Jurkat, Clone E6-1 (cell line): ENCODE data around the gene TENM4. TPM values are rescaled to one million over a fixed set of nuclear protein-coding genes. Genes with fewer than 3 reads are reported as not detected.

Experiments used
- DNase-seq: peaks from one replicate; pipeline ENCODE4 v3.0.0-alpha.2; 2011; ENCODE audit warnings: low read depth, low spot score
- H3K4me3 ChIP-seq: 2 replicates; pipeline ENCODE4 v1.5.1; 2011; ENCODE audit warnings: mild to moderate bottlenecking, low read length, control low read depth, moderate library complexity
- polyA plus RNA-seq: library from polyadenylated mRNA; unstranded; fragments of >200 nt; gene quantifications from one replicate; pipeline ENCODE4 v1.2.1, GENCODE V29; 2012; ENCODE audit warnings: missing spikeins; ENCODE audit not compliant: insufficient read length, insufficient read depth

The TENM4 gene
- polyA plus RNA-seq, result not detected

DNA sequence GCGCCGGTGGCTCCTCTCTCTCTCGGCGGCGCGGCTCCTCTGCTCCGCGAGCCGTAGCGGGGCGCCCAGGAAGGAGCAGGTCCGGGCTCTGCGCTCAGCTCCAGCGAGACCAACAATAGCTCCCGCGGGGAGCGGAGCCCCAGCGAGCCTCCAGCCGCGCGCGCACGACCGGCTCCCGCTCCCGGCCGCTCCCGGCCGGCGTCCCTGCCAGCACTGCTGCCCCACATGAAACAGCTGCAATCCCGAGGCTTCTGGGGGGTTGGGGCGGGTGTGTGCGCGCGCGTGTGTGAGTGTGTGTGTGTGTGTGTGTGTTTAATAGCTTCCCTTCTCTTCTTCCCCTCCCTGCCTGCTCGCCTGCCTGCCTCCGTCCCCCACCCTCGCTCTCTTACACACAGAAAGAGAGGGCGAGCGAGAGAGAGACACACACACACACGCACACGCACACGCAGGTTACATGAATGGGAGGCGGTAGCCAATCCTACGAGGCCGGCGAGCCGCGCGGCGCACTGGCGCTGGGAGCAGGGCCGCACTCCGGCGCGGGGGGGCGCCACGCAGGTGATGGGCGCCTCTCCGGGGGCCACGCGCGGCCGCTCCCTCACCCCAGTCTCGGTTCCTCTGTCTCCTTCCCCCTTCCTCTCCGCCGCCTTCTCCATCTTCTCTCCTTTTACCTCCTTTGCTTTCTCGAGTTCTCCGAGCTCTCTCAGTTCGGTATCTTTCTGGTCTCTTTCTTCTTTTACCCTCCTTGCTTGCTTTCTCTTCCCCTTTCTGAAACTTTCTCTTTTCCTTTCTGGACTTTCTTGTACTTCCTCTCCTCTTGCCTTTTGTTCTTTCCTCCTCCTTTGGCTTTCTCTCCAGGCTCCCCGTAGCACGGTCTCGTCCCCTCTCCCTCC is at the start of gene TENM4:
TENM4 (minus strand) TSS at position 460 of the 890 bp plus-strand sequence. CDS start 371,086 bp downstream, outside the sequence.
- no peak within 1 kb of the TSS for H3K4me3 ChIP-seq
- DNase-seq, result no peak

- no peak overlapping the region for H3K4me3 ChIP-seq
- no peak for DNase-seq
Measured at GRCh38 chr11:79488286-79488685, 47.5 kb upstream of the TENM4 start.

GRCh38 chr11:79487412-79487811 is 46.6 kb upstream of the TENM4 start:
- H3K4me3 ChIP-seq, result no peak overlapping the region

GRCh38 chr11:79486242-79486984 is 45.6 kb upstream of the TENM4 start:
- DNase-seq, result peak; percentile 11
- no peak overlapping the region for H3K4me3 ChIP-seq

More at GRCh38 chr11:79487412-79487811, 46.6 kb upstream of the TENM4 start:
- no peak for DNase-seq

DNA sequence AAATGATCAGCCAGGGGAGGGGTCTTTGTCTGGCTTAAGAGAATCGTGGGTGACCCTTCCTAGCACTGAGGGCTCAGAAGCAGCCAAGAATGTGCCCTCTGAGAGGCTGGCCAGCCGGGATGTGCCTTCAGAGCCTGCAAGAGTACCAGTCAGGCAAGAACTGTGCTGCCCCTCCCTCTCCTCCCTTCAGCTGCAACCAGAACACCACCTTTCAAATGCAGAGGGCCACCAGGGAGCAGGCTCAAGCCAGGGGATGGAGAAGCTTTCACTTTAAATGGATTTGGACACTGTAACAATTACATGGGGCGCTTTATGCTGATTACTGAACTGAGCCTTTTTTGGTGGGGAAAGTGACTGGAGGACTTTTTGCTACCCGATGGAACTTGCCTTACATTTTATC is 44.9 kb upstream of the TENM4 start:
- no peak for DNase-seq
- no peak overlapping the region for H3K4me3 ChIP-seq

DNA sequence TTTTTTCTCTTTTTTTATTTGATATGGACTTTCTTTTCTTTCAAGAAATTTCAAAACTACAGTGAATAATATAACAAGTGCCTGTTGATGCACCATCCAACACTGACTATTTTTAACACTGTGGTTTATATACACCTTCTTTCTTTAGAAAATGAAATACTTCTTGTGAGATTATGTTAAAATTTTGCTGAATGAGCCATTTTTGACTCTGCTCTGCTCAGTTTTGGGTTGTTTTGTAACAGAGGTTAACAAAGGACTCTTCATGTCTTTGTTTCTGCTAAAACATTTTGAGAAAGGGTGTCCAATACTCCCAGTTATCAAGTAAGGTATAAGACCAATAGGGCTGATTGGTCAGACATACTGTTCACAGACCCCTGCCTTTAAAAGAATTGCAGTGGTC is 44.0 kb upstream of the TENM4 start:
- H3K4me3 ChIP-seq, result no peak overlapping the region
- no peak for DNase-seq

DNA sequence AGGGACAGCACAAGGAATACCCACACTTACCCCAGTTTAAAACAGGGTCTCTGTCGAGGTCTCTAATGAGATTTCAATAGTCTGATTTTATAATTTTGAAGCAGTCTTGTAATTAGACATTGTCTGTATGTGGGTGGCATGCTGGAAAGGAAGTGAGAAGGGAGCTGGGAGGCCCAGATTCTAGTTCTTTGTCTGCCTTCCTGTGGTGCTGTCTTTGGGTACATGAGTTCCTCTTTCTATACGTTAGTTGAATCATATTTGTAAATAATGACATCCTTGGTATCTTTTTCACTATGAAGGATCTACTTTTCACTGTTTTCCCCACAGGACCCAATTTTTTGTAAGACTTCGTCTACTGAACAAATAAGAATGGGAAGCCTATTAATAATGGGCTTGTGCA is 42.0 kb upstream of the TENM4 start:
- no peak for DNase-seq
- H3K4me3 ChIP-seq, result no peak overlapping the region

- no peak for DNase-seq
- H3K4me3 ChIP-seq, result no peak overlapping the region
Measured at GRCh38 chr11:79481795-79482194, 41.0 kb upstream of the TENM4 start.

GRCh38 chr11:79480864-79481263 is 40.0 kb upstream of the TENM4 start:
- no peak overlapping the region for H3K4me3 ChIP-seq
- no peak for DNase-seq

- no peak for DNase-seq
- H3K4me3 ChIP-seq, result no peak overlapping the region
Measured at GRCh38 chr11:79472819-79473529, 32.1 kb upstream of the TENM4 start.

- H3K4me3 ChIP-seq, result no peak overlapping the region
- no peak for DNase-seq
Measured at GRCh38 chr11:79471071-79471844, 30.4 kb upstream of the TENM4 start.

GRCh38 chr11:79470161-79470560 is 29.3 kb upstream of the TENM4 start:
- DNase-seq, result no peak
- no peak overlapping the region for H3K4me3 ChIP-seq

- DNase-seq, result no peak
- no peak overlapping the region for H3K4me3 ChIP-seq
Measured at GRCh38 chr11:79467761-79468160, 26.9 kb upstream of the TENM4 start.

DNA sequence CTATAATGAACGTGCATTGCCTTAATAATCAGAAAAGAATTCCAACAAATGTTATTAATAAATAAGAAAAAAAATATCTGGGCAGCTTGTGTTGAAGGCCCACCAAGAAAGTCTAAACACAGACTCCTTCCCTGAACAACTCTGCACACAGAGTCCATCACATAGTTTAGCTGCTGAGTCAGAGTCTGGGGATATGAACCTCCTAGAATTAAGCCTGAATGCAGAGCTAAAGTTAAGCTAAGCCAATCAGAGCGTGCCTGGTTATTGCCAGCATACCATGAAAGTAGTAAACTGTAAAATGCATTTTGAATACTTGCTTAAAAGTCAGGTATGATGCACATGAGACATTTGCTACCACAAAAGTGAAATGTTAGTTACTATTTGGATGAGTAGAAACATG is 25.6 kb upstream of the TENM4 start:
- no peak for DNase-seq
- no peak overlapping the region for H3K4me3 ChIP-seq

- no peak for DNase-seq
- no peak overlapping the region for H3K4me3 ChIP-seq
Measured at GRCh38 chr11:79465160-79465559, 24.3 kb upstream of the TENM4 start.

DNA sequence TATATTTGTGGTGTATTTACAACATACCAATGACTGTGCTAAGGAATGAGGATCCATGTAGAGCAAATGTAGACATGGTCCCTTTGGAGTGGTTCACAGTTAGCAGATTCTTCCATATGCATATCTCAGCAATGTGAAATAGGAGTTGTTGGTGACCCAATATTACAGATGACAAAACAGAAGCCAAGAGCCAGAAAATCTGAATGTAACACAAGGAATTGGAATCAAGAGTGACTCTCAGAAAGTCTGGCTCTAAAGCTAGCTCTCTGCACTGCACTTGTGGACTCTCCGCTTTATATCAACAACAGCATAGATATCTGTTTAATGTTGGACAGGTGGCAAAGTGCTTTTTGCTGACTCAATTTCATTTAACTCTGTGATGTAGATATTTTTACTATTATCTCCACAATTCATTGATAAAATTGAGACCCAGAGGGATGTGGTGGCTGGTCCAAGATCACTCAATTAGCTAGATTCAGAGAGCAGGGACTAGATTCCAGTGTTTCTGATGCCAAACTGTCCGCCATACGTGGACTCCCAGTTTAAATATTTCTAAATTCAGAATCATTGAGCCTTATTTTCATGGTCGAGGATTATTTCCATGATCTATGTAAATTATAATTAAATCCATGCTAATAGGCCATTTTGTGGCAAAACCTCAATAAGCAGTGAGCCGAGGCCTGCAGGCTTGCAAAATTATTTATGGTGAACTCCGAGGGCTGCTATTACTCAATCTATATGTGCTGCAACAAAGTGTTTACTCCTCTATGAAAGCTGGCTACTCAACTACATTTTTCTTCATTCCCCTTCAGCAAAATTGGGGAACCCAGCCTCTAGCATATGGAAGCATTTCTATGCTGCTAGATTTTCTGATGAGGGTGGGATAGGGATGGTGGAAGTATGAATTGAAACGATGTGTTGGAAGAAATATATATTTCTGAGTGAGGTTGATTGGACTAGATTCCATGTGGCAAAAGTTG is 21.1 kb upstream of the TENM4 start:
- DNase-seq, result no peak
- no peak overlapping the region for H3K4me3 ChIP-seq

DNA sequence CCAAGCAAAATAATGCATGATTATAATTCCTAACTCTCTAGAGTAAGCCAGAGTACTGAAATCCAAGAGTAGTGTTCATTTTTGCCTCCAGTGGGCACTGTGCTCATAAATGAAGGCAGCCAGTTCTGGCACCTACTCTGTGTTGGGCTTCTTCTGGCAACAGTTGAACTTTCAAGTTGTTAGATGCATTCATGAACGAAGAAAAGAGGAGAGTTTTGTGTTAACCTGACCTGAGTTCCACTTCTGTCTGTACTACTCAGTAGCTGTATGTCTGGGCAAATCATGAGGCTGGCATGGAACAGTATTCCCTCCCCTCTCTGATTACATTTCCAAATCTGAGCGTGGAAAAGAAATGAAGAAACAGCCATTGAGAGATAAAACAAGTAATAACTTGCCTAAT is 20.3 kb upstream of the TENM4 start:
- H3K4me3 ChIP-seq, result no peak overlapping the region
- no peak for DNase-seq

- H3K4me3 ChIP-seq, result no peak overlapping the region
- no peak for DNase-seq
Measured at GRCh38 chr11:79458709-79459108, 17.9 kb upstream of the TENM4 start.
